GM23338 (cell line): ENCODE results near the gene GYPC.

ENCODE experiments used
- CREB1 ChIP-seq: fragments of 250-450 bp; sonication (Bioruptor Pico); IDR thresholded peaks from 2 replicates; pipeline ENCODE4 v1.5.0; 2020; ENCODE audit warnings: low read depth, mild to moderate bottlenecking, moderate library complexity
- CTCF ChIP-seq, 2 experiments: fragments of 200-600 bp in 1 of 2; sonication (generic) in 1 of 2; conservative IDR thresholded peaks; 2 replicates each; pipeline versions ENCODE4 v1.5.1 to v1.6.1; 2016 to 2017; ENCODE audit warnings: antibody characterized with exemption in 2 of 2, low read depth in 2 of 2, mild to moderate bottlenecking in 2 of 2, moderate library complexity in 1 of 2
- EZH2 ChIP-seq: fragments of 200-600 bp; sonication (generic); IDR thresholded peaks from one replicate; pipeline ENCODE4 v1.8.0; 2017; ENCODE audit warnings: antibody characterized with exemption, mild to moderate bottlenecking, low read depth; ENCODE audit not compliant: unreplicated experiment
- EZH2phosphoT487 ChIP-seq: fragments of 200-600 bp; sonication (generic); IDR thresholded peaks from one replicate; pipeline ENCODE4 v1.8.1; 2018; ENCODE audit warnings: antibody characterized with exemption; ENCODE audit not compliant: unreplicated experiment
- JUNB ChIP-seq: IDR thresholded peaks from one replicate; pipeline ENCODE4 v1.6.1; 2016; ENCODE audit warnings: antibody characterized with exemption; ENCODE audit not compliant: unreplicated experiment
- NANOG ChIP-seq: IDR thresholded peaks from 2 replicates; pipeline ENCODE4 v1.6.1; 2016; ENCODE audit warnings: antibody characterized with exemption, borderline replicate concordance
- POLR2AphosphoS5 ChIP-seq: IDR thresholded peaks from 2 replicates; pipeline ENCODE4 v1.6.1; 2016; ENCODE audit warnings: antibody characterized with exemption, low read depth
- REST ChIP-seq: IDR thresholded peaks from one replicate; pipeline ENCODE4 v1.6.1; 2018; ENCODE audit warnings: antibody characterized with exemption; ENCODE audit not compliant: unreplicated experiment
- STAT1 ChIP-seq: IDR thresholded peaks from one replicate; pipeline ENCODE4 v1.6.1; 2016; ENCODE audit warnings: antibody characterized with exemption; ENCODE audit not compliant: unreplicated experiment
- ZNF114 ChIP-seq: fragments of 250-450 bp; sonication (Bioruptor Pico); IDR thresholded peaks from 2 replicates; pipeline ENCODE4 v1.5.0; 2020; ENCODE audit warnings: mild to moderate bottlenecking, moderate library complexity
- ZNF331 ChIP-seq: fragments of 250-450 bp; sonication (Bioruptor Pico); IDR thresholded peaks from 2 replicates; pipeline ENCODE4 v1.5.0; 2020; ENCODE audit warnings: low read depth, mild to moderate bottlenecking, moderate library complexity
- ZNF462 ChIP-seq: fragments of 250-450 bp; sonication (Bioruptor Pico); IDR thresholded peaks from 2 replicates; pipeline ENCODE4 v1.5.0; 2020; ENCODE audit warnings: mild to moderate bottlenecking, moderate library complexity
- TF ChIP-seq, protein P1 (sequence below): IDR thresholded peaks from 2 replicates; pipeline ENCODE4 v1.6.1; 2016; ENCODE audit warnings: antibody characterized with exemption

DNA sequence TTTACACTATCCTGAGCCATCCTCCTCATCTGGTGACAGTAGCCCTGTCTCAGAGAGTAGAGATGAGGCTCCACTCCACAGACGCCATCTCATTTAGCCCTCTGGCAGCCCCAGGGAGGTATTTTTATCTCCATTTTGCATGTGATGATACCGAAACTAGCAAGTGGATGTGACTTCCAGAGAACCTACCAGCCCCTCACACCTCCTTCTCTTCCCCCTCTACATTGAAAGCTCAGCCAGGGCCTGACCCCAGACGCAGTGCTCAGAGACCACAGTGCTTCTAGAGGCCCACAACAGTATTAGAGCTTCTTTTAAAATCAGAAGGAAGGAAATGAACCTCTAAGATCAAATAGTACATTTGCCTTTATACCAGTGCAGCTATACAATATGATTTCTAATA lies 8.3 kb downstream of the GYPC start:
- TF ChIP-seq JUNB (no peak), CTCF (conservative IDR thresholded peaks at IDR 0.05; ENCODE audit: low read depth in 2 of 2) (no peak), CREB1 (no peak), EZH2phosphoT487 (no peak), REST (no peak), EZH2 (no peak), STAT1 (no peak), POLR2AphosphoS5 (no peak), ZNF462 (no peak), NANOG (no peak), ZNF331 (CRISPR knock-in tag) (no peak), ZNF114 (no peak)
- TF ChIP-seq, protein P1, sequence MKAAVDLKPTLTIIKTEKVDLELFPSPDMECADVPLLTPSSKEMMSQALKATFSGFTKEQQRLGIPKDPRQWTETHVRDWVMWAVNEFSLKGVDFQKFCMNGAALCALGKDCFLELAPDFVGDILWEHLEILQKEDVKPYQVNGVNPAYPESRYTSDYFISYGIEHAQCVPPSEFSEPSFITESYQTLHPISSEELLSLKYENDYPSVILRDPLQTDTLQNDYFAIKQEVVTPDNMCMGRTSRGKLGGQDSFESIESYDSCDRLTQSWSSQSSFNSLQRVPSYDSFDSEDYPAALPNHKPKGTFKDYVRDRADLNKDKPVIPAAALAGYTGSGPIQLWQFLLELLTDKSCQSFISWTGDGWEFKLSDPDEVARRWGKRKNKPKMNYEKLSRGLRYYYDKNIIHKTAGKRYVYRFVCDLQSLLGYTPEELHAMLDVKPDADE, result no peak
